ENCODE measurements around the gene ARL1.

ARL1 gene

DNA sequence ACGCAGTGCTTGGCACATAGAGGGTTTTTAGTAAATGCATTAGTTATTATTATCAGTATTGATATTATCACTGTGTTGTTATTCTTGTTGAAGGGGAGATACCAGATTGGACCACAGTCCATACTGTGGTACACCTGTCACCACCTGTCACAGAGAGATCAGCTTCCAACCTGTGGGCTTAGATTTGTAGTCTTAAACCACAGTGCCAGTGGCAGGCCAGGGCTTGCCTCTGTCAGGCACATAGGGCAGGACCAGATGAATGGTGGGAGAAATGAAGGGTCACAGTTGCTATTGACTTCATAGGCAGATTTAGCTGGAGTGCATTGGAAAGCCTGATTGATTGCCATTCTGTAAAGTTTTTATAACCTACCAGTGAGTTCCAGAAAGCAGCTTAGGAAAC is 35.1 kb downstream of the ARL1 start:
- H3K4me3 ChIP-seq (ENCODE audit: low read length) = no peak overlapping the region
- no peak for TF ChIP-seq CTCF (conservative IDR thresholded peaks at IDR 0.05; ENCODE audit: low read depth, low read length)
- no peak for DNase-seq (ENCODE audit: low read depth)

DNA sequence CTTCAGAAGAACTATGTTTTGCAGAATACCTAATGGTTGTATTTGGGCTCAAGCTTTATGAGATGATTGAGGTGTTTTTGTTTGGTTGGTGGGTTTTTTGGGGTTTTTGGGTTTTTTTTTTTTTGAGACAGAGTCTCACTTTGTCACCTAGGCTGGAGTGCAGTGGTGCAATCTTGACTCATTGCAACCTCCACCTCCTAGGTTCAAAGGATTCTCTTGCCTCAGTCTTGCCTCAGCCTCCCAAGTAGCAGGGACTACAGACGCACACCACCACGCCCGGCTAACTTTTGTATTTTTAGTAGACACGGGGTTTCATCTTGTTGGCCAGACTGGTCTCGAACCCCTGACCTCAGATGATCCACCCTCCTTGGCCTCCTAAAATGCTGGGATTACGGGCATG is 39.6 kb downstream of the ARL1 start:
- DNase-seq (ENCODE audit: low read depth) = no peak
- H3K4me3 ChIP-seq (ENCODE audit: low read length) = no peak overlapping the region
- TF ChIP-seq CTCF (conservative IDR thresholded peaks at IDR 0.05; ENCODE audit: low read depth, low read length) = no peak

GRCh38 chr12:101361455-101361854 is 46.1 kb downstream of the ARL1 start:
- no peak for TF ChIP-seq CTCF (conservative IDR thresholded peaks at IDR 0.05; ENCODE audit: low read depth, low read length)
- no peak for DNase-seq (ENCODE audit: low read depth)
- no peak overlapping the region for H3K4me3 ChIP-seq (ENCODE audit: low read length)

GRCh38 chr12:101356794-101357193 is 50.8 kb downstream of the ARL1 start:
- H3K4me3 ChIP-seq (ENCODE audit: low read length) = no peak overlapping the region
- TF ChIP-seq CTCF (conservative IDR thresholded peaks at IDR 0.05; ENCODE audit: low read depth, low read length) = no peak
- DNase-seq (ENCODE audit: low read depth) = no peak

DNA sequence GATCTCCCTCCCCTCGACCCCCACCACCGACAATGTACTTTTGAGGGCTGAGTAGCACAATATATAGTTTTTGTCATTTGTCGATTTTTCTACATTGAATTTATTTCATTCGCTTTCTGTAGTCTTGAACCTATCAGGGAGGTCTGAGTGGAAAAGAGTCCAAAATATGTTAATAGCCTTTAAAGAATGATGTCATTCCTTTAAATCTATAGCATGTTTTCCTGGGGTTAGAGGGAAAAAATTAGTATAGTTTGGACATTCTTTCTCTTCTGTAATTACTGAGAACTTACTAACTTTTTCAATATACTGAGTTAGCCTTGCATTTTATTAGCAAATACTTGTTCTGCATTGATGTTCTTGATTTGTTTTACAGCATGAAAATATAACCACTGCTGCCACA is 55.9 kb downstream of the ARL1 start:
- no peak for DNase-seq (ENCODE audit: low read depth)
- TF ChIP-seq CTCF (conservative IDR thresholded peaks at IDR 0.05; ENCODE audit: low read depth, low read length) = no peak
- H3K4me3 ChIP-seq (ENCODE audit: low read length) = no peak overlapping the region

- DNase-seq (ENCODE audit: low read depth) = no peak
- TF ChIP-seq CTCF (conservative IDR thresholded peaks at IDR 0.05; ENCODE audit: low read depth, low read length) = no peak
- H3K4me3 ChIP-seq (ENCODE audit: low read length) = no peak overlapping the region
These were observed 63.7 kb downstream of the ARL1 start for GRCh38 chr12:101343893-101344292.

Measured in retinal pigment epithelial cell (primary cell).